Measurements from ENCODE around the gene DEFB124.

DNA sequence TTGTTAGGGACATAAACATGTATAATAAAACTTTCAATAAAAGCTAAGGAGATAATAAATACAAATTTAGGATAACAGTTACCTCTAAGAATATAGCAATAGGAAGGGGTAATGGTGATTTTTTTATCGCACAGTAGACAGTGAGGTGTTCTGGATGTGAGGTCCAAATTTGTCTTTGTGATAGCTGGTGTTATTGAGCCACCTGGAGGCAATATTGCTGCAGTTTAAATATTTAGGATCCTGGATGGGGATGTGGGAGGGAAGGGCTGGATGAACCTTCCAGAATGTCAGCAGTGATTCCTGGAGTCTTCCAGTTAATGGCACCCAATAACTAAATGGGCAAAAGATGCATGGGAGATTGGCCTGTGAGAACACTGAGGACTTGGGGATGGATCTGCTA, 20.6 kb downstream of the DEFB124 start:
- no peak for TF ChIP-seq POLR2AphosphoS5 (IDR thresholded peaks at IDR 0.05)
- TF ChIP-seq, protein P1, sequence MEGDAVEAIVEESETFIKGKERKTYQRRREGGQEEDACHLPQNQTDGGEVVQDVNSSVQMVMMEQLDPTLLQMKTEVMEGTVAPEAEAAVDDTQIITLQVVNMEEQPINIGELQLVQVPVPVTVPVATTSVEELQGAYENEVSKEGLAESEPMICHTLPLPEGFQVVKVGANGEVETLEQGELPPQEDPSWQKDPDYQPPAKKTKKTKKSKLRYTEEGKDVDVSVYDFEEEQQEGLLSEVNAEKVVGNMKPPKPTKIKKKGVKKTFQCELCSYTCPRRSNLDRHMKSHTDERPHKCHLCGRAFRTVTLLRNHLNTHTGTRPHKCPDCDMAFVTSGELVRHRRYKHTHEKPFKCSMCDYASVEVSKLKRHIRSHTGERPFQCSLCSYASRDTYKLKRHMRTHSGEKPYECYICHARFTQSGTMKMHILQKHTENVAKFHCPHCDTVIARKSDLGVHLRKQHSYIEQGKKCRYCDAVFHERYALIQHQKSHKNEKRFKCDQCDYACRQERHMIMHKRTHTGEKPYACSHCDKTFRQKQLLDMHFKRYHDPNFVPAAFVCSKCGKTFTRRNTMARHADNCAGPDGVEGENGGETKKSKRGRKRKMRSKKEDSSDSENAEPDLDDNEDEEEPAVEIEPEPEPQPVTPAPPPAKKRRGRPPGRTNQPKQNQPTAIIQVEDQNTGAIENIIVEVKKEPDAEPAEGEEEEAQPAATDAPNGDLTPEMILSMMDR (IDR thresholded peaks at IDR 0.05), result no peak
- TF ChIP-seq EP300 (IDR thresholded peaks at IDR 0.05; ENCODE audit: low read depth), result no peak

Measured in transverse colon (tissue), 4 donors.